H1 (cell line): ENCODE measurements around the gene C9orf43. TPM values are rescaled to one million over a fixed set of nuclear protein-coding genes. Genes with fewer than 3 reads are reported as not detected.

Source experiments
- CTCF ChIA-PET: fragments of 300-600 bp; sonication (Branson Sonifier 250); formaldehyde crosslinking; loops from one replicate; lab custom pipeline; 2021; ENCODE audit not compliant: partially characterized antibody; lab: Charles Lee
- POLR2A ChIA-PET: fragments of 300-600 bp; sonication (Branson Sonifier 250); formaldehyde crosslinking; loops from one replicate; lab custom pipeline; 2021; ENCODE audit warnings: inconsistent platforms; ENCODE audit not compliant: partially characterized antibody; lab: Charles Lee
- DNase-seq, 2 experiments: peaks; one replicate each; pipeline versions ENCODE4 v3.0.0 to v3.0.0-alpha.2; 2010 to 2022; ENCODE audit warnings: low spot score in 2 of 2, low read depth in 1 of 2, mixed read lengths in 1 of 2
- FAIRE-seq: peaks from 2 replicates; lab custom pipeline; 2011; peaks lifted over from hg19 to GRCh38; lab: Jason Lieb, UNC
- H2AFZ ChIP-seq: 2 replicates; pipeline ENCODE4 v1.8.1; 2012; ENCODE audit warnings: low read length, inconsistent platforms
- H2AK5ac ChIP-seq: 2 replicates; pipeline ENCODE4 v1.6.1; 2013; ENCODE audit warnings: low read depth, low read length
- H2BK120ac ChIP-seq: replicated peaks from 2 replicates; pipeline ENCODE3; 2013; ENCODE audit warnings: low read depth, low read length, inconsistent platforms
- H2BK12ac ChIP-seq: 2 replicates; pipeline ENCODE4 v1.6.1; 2013; ENCODE audit warnings: low read depth, low read length
- H2BK15ac ChIP-seq: 2 replicates; pipeline ENCODE4 v1.6.1; 2013; ENCODE audit warnings: low read length
- H2BK20ac ChIP-seq: 2 replicates; pipeline ENCODE4 v1.6.1; 2013; ENCODE audit warnings: low read length
- H2BK5ac ChIP-seq: 2 replicates; pipeline ENCODE4 v1.6.1; 2013; ENCODE audit warnings: low read depth, low read length
- H3K14ac ChIP-seq: 2 replicates; pipeline ENCODE4 v1.6.1; 2013; ENCODE audit warnings: inconsistent platforms; ENCODE audit not compliant: insufficient read length
- H3K18ac ChIP-seq: 2 replicates; pipeline ENCODE4 v1.6.1; 2013; ENCODE audit warnings: low read length; ENCODE audit errors: extremely low read depth
- H3K23ac ChIP-seq: 2 replicates; pipeline ENCODE4 v1.6.1; 2013; ENCODE audit warnings: inconsistent platforms; ENCODE audit not compliant: insufficient read length
- H3K23me2 ChIP-seq: 2 replicates; pipeline ENCODE4 v1.6.1; 2013; ENCODE audit warnings: low read depth, low read length
- H3K27ac ChIP-seq: 2 replicates; pipeline ENCODE4 v1.6.1; 2011; ENCODE audit warnings: low read depth, low read length, inconsistent platforms
- H3K27me3 ChIP-seq, 4 experiments: replicated peaks in 1 of 4; 1 replicate in 1 of 4; 2 replicates in 3 of 4; pipeline versions ENCODE4 v1.6.1 to v1.8.1; 2011 to 2013; ENCODE audit warnings: low read length in 3 of 4, mild to moderate bottlenecking in 3 of 4, inconsistent platforms in 2 of 4, mixed read lengths in 2 of 4, moderate library complexity in 1 of 4; ENCODE audit not compliant: control insufficient read depth in 3 of 4, insufficient read depth in 3 of 4; ENCODE audit errors: extremely low read depth in 1 of 4
- H3K36me3 ChIP-seq, 4 experiments: 2 replicates each; pipeline versions ENCODE4 v1.6.1 to v1.8.1; 2011 to 2013; ENCODE audit warnings: mild to moderate bottlenecking in 4 of 4, low read length in 3 of 4, moderate library complexity in 2 of 4, control low read depth in 1 of 4, inconsistent platforms in 1 of 4; ENCODE audit not compliant: insufficient read depth in 4 of 4, control insufficient read depth in 2 of 4
- H3K4ac ChIP-seq: replicated peaks from 2 replicates; pipeline ENCODE3; 2013; ENCODE audit warnings: low read length, low read depth, mixed read lengths, inconsistent platforms; ENCODE audit not compliant: insufficient read length
- H3K4me1 ChIP-seq, 4 experiments: replicated peaks in 1 of 4; 1 replicate in 1 of 4; 2 replicates in 3 of 4; pipeline versions ENCODE4 v1.6.1 to v1.8.1; 2011 to 2013; ENCODE audit warnings: low read length in 3 of 4, inconsistent platforms in 2 of 4, mixed read lengths in 1 of 4; ENCODE audit not compliant: insufficient read depth in 4 of 4, control insufficient read depth in 3 of 4
- H3K4me2 ChIP-seq, 2 experiments: 2 replicates each; pipeline versions ENCODE4 v1.6.1 to v1.8.1; 2011 to 2013; ENCODE audit warnings: low read depth in 2 of 2, low read length in 2 of 2, control low read depth in 1 of 2, inconsistent platforms in 1 of 2, mild to moderate bottlenecking in 1 of 2; ENCODE audit not compliant: insufficient read depth in 1 of 2
- H3K4me3 ChIP-seq, 4 experiments: fragments of 200-600, 300-600 bp in 1 of 4; sonication (generic), shearing (Covaris generic), sonication (Bioruptor Twin) in 1 of 4; 2 replicates each; pipeline versions ENCODE4 v1.5.1 to v1.8.1; 2011 to 2016; ENCODE audit warnings: low read length in 4 of 4, low read depth in 3 of 4, control low read depth in 2 of 4, inconsistent platforms in 2 of 4, mild to moderate bottlenecking in 2 of 4, mixed read lengths in 1 of 4, moderate library complexity in 1 of 4; ENCODE audit not compliant: insufficient read depth in 2 of 4; ENCODE audit errors: extremely low read depth in 1 of 4
- H3K56ac ChIP-seq: replicated peaks from 2 replicates; pipeline ENCODE3; 2013; ENCODE audit warnings: low read depth, mild to moderate bottlenecking, mixed read lengths, low read length, inconsistent platforms; ENCODE audit not compliant: insufficient read length
- H3K79me1 ChIP-seq: 2 replicates; pipeline ENCODE4 v1.6.1; 2013; ENCODE audit warnings: low read depth, low read length, control low read depth
- H3K79me2 ChIP-seq, 2 experiments: 2 replicates each; pipeline versions ENCODE4 v1.6.1 to v1.8.1; 2012 to 2013; ENCODE audit warnings: low read length in 2 of 2, mild to moderate bottlenecking in 2 of 2, inconsistent platforms in 1 of 2; ENCODE audit not compliant: insufficient read depth in 2 of 2, control insufficient read depth in 1 of 2
- H3K9ac ChIP-seq, 4 experiments: replicated peaks in 1 of 4; 1 replicate in 1 of 4; 2 replicates in 3 of 4; pipeline versions ENCODE4 v1.6.1 to v1.8.1; 2011 to 2013; ENCODE audit warnings: low read depth in 3 of 4, low read length in 3 of 4, control low read depth in 2 of 4, mild to moderate bottlenecking in 2 of 4, moderate library complexity in 2 of 4, inconsistent platforms in 1 of 4; ENCODE audit errors: extremely low read depth in 1 of 4
- H3K9me3 ChIP-seq, 2 experiments: 2 replicates each; pipeline versions ENCODE4 v1.6.1 to v1.8.1; 2012 to 2013; ENCODE audit warnings: mild to moderate bottlenecking in 2 of 2, moderate library complexity in 2 of 2, control low read depth in 1 of 2, inconsistent platforms in 1 of 2, low read depth in 1 of 2, low read length in 1 of 2, mixed read lengths in 1 of 2; ENCODE audit not compliant: insufficient read depth in 2 of 2
- H4K20me1 ChIP-seq, 2 experiments: replicated peaks in 1 of 2; 2 replicates each; pipeline versions ENCODE3 to v1.8.1; 2011 to 2013; ENCODE audit warnings: inconsistent platforms in 2 of 2, low read length in 2 of 2, mild to moderate bottlenecking in 1 of 2; ENCODE audit not compliant: insufficient read depth in 2 of 2, control insufficient read depth in 1 of 2
- H4K5ac ChIP-seq: 2 replicates; pipeline ENCODE4 v1.6.1; 2013; ENCODE audit warnings: low read length, low read depth, mixed read lengths, inconsistent platforms; ENCODE audit not compliant: insufficient read length
- H4K8ac ChIP-seq: 2 replicates; pipeline ENCODE4 v1.8.0; 2013; ENCODE audit warnings: mild to moderate bottlenecking, moderate library complexity, low read length, inconsistent platforms; ENCODE audit not compliant: insufficient read depth; ENCODE audit errors: extremely low read depth
- H4K91ac ChIP-seq: replicated peaks from 2 replicates; pipeline ENCODE3; 2013; ENCODE audit warnings: low read length, mixed read lengths, inconsistent platforms; ENCODE audit not compliant: insufficient read length
- POLR2A ChIP-seq, 2 experiments: IDR thresholded peaks; 1 replicate in 1 of 2; 2 replicates in 1 of 2; pipeline ENCODE4 v1.6.1; 2011; ENCODE audit warnings: low read depth in 2 of 2, low read length in 2 of 2, mild to moderate bottlenecking in 2 of 2; ENCODE audit errors: control extremely low read depth in 1 of 2
- SIN3A ChIP-seq, 2 experiments: IDR thresholded peaks in 1 of 2; conservative IDR thresholded peaks in 1 of 2; 2 replicates each; pipeline ENCODE4 v1.6.1; 2011 to 2012; ENCODE audit warnings: low read length in 2 of 2, improper control_type of control experiment in 1 of 2, low read depth in 1 of 2, mild to moderate bottlenecking in 1 of 2
- WGBS, 2 experiments: shearing (Covaris generic) in 1 of 2; methylation state at CpG; one replicate each; pipeline versions ENCODE4 v1.1.6 to v1.1.7; 2013 to 2015; ENCODE audit warnings: low lambda C conversion rate in 2 of 2, mixed read lengths in 2 of 2, inconsistent platforms in 1 of 2, low coverage in 1 of 2, missing lambda C conversion rate in 1 of 2; ENCODE audit not compliant: insufficient replicate concordance in 2 of 2, insufficient coverage in 1 of 2, insufficient read length in 1 of 2; ENCODE audit errors: extremely low coverage in 1 of 2, missing lambda C conversion rate in 1 of 2; 5-methylcytosine and 5-hydroxymethylcytosine counted together
- polyA plus RNA-seq, 7 experiments: library from polyadenylated mRNA; depleted of rRNA in 3 of 7; stranded (reverse) in 5 of 7; unstranded in 2 of 7; fragments of >200 nt in 5 of 7; fragments of 200-250 nt in 2 of 7; gene quantifications; 1 replicate in 5 of 7; 2 replicates in 1 of 7; 4 replicates in 1 of 7; pipeline versions ENCODE4 v1.2.1 to v1.2.3, GENCODE V29; 2011 to 2013; ENCODE audit warnings: missing spikeins in 2 of 7, mixed read lengths in 2 of 7
- total RNA-seq: library from RNA; stranded (reverse); fragmentation: NEBNext Ultra II Directional; extraction: Animal tissue kit (Norgen Biotek cat#: 25700); gene quantifications from 2 replicates; pipeline ENCODE4 v1.2.1, GENCODE V29; 2021

C9orf43 gene
- total and polyA plus RNA-seq, 2 of the 8 experiments (the other 6 are each of a cell fraction or from before 2014, with no cell fraction given): 0.35 to 0.52 TPM

DNA sequence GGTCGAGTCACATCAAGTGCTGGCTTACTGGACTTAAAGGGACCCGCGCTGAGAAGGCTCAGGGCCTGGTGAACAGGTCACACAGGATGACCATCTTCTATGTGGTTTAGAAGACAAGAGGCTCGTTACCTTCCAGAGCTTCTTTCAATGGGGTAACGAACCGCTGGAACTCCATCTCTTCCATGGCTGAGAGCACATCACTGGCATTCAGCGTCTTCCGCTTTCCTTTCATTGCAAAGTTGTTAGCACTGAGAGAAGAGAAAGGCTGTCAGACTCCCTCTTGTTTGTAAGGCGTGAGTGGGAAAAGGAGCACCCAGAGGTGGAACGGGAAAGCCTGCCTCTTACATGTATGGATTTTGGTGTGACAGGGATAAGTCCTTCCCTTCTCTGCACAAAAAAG, 1.1 kb upstream of the C9orf43 start:
- no peak for FAIRE-seq

More for the DNA sequence above, 1.1 kb upstream of the C9orf43 start:
- H4K20me1 ChIP-seq: no peaks in the 10 kb centered on the region
- no peaks in the 10 kb centered on the region for H3K9me3 ChIP-seq
- H3K27me3 ChIP-seq: no peaks in the 10 kb centered on the region
- H2BK12ac ChIP-seq: no peak overlapping the region; the same call in 1 of the 2 replicates
- no peak overlapping the region for H4K91ac ChIP-seq
- H2BK120ac ChIP-seq: no peak overlapping the region
- no peak overlapping the region for H4K5ac ChIP-seq
- H2AFZ ChIP-seq: 0 out of 2 replicates have a peak overlapping the region, but pooled peaks have one; percentile 16
- peaks cover 0 to 10% (median 4%) of the 10 kb centered on the region in 4 experiments; a peak in 1 of 7 replicates for H3K4me1 ChIP-seq
- POLR2A ChIA-PET: interaction anchor here (0.8 to 3.4 kb wide), 27 partner anchors 9 to 988 kb away, joined by 3 to 43 read pairs (median 5); partner anchors contain the start of genes ALAD, CDC26, FKBP15 and HDHD3
- H3K27ac ChIP-seq: peak overlapping the region; percentile 97
- CTCF ChIA-PET: interaction anchor here (0.5 to 2.6 kb wide), 12 partner anchors 11 to 248 kb away, joined by 3 to 7 read pairs (median 4); no protein-coding TSS in a partner anchor
- peaks cover 8% of the 10 kb centered on the region for H3K23me2 ChIP-seq
- no peak overlapping the region for H3K14ac ChIP-seq
- H2BK5ac ChIP-seq: peak overlapping the region; percentile 99
- no peak overlapping the region for H2AK5ac ChIP-seq
- H2BK15ac ChIP-seq: no peak overlapping the region
- H3K18ac ChIP-seq: no peak overlapping the region
- TF ChIP-seq SIN3A (conservative IDR thresholded peaks at IDR 0.05 in 1 of 2, IDR thresholded peaks at IDR 0.05 in 1 of 2; ENCODE audit: low read depth in 1 of 2, low read length in 2 of 2) (no peak), POLR2A (IDR thresholded peaks at IDR 0.05; ENCODE audit: control extremely low read depth in 1 of 2, low read depth in 2 of 2, low read length in 2 of 2) (peak in 1 of 2 experiments; percentile 0; a peak in 1 of 3 replicates)
- TF ChIP-seq, all 59 proteins: peak for 1
- Histone ChIP-seq H3K4ac (no peak overlapping the region), H3K79me1 (peaks cover 6% of the 10 kb centered on the region), H3K9ac (peak overlapping the region; percentile 93 to 98 (median 98)), H4K8ac (no peak overlapping the region), H3K4me3 (peak overlapping the region; percentile 59 to 100 (median 96)), H3K79me2 (peaks cover 0 to 22% of the 10 kb centered on the region in 2 experiments; a peak in 3 of 4 replicates), H3K36me3 (peaks cover 14 to 20% (median 16%) of the 10 kb centered on the region in 4 experiments), H2BK20ac (no peak overlapping the region), H3K4me2 (peak overlapping the region; percentile 92 to 98), H3K23ac (no peak overlapping the region), H3K56ac (no peak overlapping the region)
- DNase-seq: no peak
- WGBS, 2 experiments: 56% methylated on average over 10 of the region's 10 CpGs; no CpG with 5 or more reads in 1 of the 2 experiments
